ENCODE results near the gene FYN. TPM values are rescaled to one million over a fixed set of nuclear protein-coding genes. Genes with fewer than 3 reads are reported as not detected.

Gene FYN
- total and polyA plus RNA-seq, 2 of the 4 experiments (the other 2 are of a cell fraction): 30.8 to 36.4 TPM

DNA sequence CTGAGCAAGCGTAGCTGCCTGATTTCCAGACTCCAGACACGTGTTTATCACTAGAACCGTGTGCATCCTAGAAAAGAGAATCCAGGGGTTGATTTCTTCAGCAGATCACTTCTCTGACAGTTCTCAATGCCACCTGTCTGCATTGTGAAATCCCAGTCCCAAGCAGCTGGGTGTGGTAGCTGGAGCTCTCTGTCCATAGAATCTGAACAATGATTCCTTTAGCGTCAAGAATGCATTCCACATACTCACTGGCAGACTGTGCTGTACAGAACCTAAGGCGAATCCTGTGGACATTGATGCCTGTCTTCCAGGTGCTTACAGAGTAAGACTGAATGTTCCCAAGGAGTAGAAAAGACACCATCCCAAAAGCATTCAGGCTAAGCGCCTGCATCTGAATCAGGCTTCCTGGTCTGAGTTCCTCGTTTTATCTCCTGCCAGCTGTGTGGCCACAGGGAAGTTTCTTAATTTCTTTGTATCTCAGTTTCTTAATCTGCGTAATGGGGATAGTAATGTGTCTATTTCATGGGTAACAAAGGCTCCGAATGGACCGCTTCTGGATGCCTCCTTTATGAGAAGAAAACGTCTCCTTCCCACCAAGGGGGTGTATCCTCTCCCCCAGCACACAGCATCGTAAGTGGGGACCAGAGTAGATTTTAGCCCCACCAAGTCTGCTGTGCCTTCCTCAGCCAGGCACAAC is 257.2 kb downstream of the FYN start:
- Histone ChIP-seq H2BK15ac (ENCODE audit: low read depth, low read length) (no peak overlapping the region), H3K4me1 (ENCODE audit: control insufficient read depth, insufficient read depth, low read length) (no peaks in the 10 kb centered on the region), H2BK5ac (ENCODE audit: low read depth, low read length, poor library complexity, severe bottlenecking) (no peak overlapping the region), H4K20me1 (ENCODE audit: insufficient read depth, low read length) (no peaks in the 10 kb centered on the region), H3K56ac (ENCODE audit: extremely low read depth, insufficient read depth, low read length) (no peak overlapping the region), H3K18ac (ENCODE audit: low read depth, low read length) (no peak overlapping the region), H3K4me3 (ENCODE audit: insufficient read depth, low read depth, low read length) (no peak overlapping the region), H3K9me3 (ENCODE audit: control insufficient read depth, insufficient read depth, low read length) (no peaks in the 10 kb centered on the region; the same call in 1 of the 2 replicates), H2AK9ac (replicated peaks; ENCODE audit: low read depth, low read length, poor library complexity) (no peak overlapping the region), H3K9me1 (ENCODE audit: insufficient read depth, low read length) (no peaks in the 10 kb centered on the region; the same call in 1 of the 2 replicates), H3K27me3 (ENCODE audit: control insufficient read depth, insufficient read depth, low read length) (no peaks in the 10 kb centered on the region; the same call in 1 of the 2 replicates), H4K8ac (ENCODE audit: low read depth in 2 of 2, low read length in 2 of 2) (no peak overlapping the region), H3K27ac (ENCODE audit: insufficient read depth, low read length) (no peak overlapping the region), H2AFZ (replicated peaks; ENCODE audit: low read length, poor library complexity) (peak overlapping the region; percentile 33), H3K4me2 (ENCODE audit: low read depth, low read length) (no peak overlapping the region), H3K36me3 (ENCODE audit: control insufficient read depth, insufficient read depth, low read length) (no peaks in the 10 kb centered on the region; the same call in 1 of the 2 replicates), H3K14ac (replicated peaks; ENCODE audit: low read depth, low read length) (no peak overlapping the region), H2BK20ac (ENCODE audit: low read depth, low read length) (no peak overlapping the region), H2BK120ac (ENCODE audit: low read depth, low read length) (no peak overlapping the region), H4K91ac (ENCODE audit: insufficient read depth, low read depth, low read length) (no peak overlapping the region), H2AK5ac (ENCODE audit: low read depth, low read length) (no peak overlapping the region), H3K4ac (ENCODE audit: low read depth, low read length) (no peak overlapping the region), H3K79me1 (ENCODE audit: low read depth in 1 of 2, low read length in 2 of 2) (no peaks in the 10 kb centered on the region), H3K9ac (ENCODE audit: low read depth, low read length) (no peak overlapping the region), H3K23ac (ENCODE audit: low read depth, low read length) (no peak overlapping the region), H4K5ac (ENCODE audit: low read depth, low read length) (no peak overlapping the region)
- in situ Hi-C loops (cut with MboI; ENCODE audit: low sequenced_read_pairs) (no loop called here), intact Hi-C loops (cut with micrococcal nuclease) (no loop called here), dilution Hi-C loops (cut with HindIII; ENCODE audit: low sequenced_read_pairs, unreplicated experiment) (no loop called here)
- DNase-seq: no peak
- CTCF ChIA-PET: interaction anchor here (0.6 kb wide), 1 partner anchor 759 kb away, joined by 3 read pairs; no protein-coding TSS in a partner anchor
- POLR2A ChIA-PET (ENCODE audit: unreplicated experiment): no interaction called here
- WGBS, 2 experiments (ENCODE audit: extremely low coverage in 2 of 2, insufficient read length in 1 of 2): no CpG with 5 or more reads among the region's 12 CpGs
- no TSS peak for BruUV-seq (replicated peaks)
- TF ChIP-seq BHLHE40 (IDR thresholded peaks at IDR 0.05; ENCODE audit: low read depth, low read length) (no peak), CEBPB (IDR thresholded peaks at IDR 0.05; ENCODE audit: low read depth, low read length) (no peak), MAFK (IDR thresholded peaks at IDR 0.05; ENCODE audit: low read depth, low read length) (no peak), MAZ (IDR thresholded peaks at IDR 0.05; ENCODE audit: borderline replicate concordance, low read depth, low read length) (no peak), RCOR1 (IDR thresholded peaks at IDR 0.05; ENCODE audit: insufficient replicate concordance, low read length) (no peak), CHD1 (IDR thresholded peaks at IDR 0.05; ENCODE audit: low read depth, low read length) (no peak), FOS (IDR thresholded peaks at IDR 0.05; ENCODE audit: low read depth, low read length) (no peak), MXI1 (IDR thresholded peaks at IDR 0.05; ENCODE audit: borderline replicate concordance, low read depth, low read length) (no peak), NFE2L2 (IDR thresholded peaks at IDR 0.05; ENCODE audit: low read depth, low read length) (no peak), RFX5 (IDR thresholded peaks at IDR 0.05; ENCODE audit: low read depth, low read length) (no peak), RAD21 (IDR thresholded peaks at IDR 0.05; ENCODE audit: low read length) (no peak), SMC3 (IDR thresholded peaks at IDR 0.05; ENCODE audit: low read depth, low read length) (no peak), POLR2A (IDR thresholded peaks at IDR 0.05; ENCODE audit: low read depth, low read length) (no peak)
- TF ChIP-seq, protein P1, sequence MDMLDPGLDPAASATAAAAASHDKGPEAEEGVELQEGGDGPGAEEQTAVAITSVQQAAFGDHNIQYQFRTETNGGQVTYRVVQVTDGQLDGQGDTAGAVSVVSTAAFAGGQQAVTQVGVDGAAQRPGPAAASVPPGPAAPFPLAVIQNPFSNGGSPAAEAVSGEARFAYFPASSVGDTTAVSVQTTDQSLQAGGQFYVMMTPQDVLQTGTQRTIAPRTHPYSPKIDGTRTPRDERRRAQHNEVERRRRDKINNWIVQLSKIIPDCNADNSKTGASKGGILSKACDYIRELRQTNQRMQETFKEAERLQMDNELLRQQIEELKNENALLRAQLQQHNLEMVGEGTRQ (IDR thresholded peaks at IDR 0.05; ENCODE audit: low read depth, low read length): no peak
- TF ChIP-seq, protein P2, sequence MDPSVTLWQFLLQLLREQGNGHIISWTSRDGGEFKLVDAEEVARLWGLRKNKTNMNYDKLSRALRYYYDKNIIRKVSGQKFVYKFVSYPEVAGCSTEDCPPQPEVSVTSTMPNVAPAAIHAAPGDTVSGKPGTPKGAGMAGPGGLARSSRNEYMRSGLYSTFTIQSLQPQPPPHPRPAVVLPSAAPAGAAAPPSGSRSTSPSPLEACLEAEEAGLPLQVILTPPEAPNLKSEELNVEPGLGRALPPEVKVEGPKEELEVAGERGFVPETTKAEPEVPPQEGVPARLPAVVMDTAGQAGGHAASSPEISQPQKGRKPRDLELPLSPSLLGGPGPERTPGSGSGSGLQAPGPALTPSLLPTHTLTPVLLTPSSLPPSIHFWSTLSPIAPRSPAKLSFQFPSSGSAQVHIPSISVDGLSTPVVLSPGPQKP (IDR thresholded peaks at IDR 0.05; ENCODE audit: borderline replicate concordance, low read depth, low read length): no peak
- TF ChIP-seq, protein P3, sequence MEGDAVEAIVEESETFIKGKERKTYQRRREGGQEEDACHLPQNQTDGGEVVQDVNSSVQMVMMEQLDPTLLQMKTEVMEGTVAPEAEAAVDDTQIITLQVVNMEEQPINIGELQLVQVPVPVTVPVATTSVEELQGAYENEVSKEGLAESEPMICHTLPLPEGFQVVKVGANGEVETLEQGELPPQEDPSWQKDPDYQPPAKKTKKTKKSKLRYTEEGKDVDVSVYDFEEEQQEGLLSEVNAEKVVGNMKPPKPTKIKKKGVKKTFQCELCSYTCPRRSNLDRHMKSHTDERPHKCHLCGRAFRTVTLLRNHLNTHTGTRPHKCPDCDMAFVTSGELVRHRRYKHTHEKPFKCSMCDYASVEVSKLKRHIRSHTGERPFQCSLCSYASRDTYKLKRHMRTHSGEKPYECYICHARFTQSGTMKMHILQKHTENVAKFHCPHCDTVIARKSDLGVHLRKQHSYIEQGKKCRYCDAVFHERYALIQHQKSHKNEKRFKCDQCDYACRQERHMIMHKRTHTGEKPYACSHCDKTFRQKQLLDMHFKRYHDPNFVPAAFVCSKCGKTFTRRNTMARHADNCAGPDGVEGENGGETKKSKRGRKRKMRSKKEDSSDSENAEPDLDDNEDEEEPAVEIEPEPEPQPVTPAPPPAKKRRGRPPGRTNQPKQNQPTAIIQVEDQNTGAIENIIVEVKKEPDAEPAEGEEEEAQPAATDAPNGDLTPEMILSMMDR (conservative IDR thresholded peaks at IDR 0.05; ENCODE audit: low read depth, low read length): no peak
- ATAC-seq (ENCODE audit: low read depth): no peak

Data from IMR-90 (cell line).